HEK293 (cell line): Measurements from ENCODE around the gene MSLN.
A peak's percentile ranks its signal among the peaks of the same experiment; 100 is the strongest.

Source experiments
- BCL11B ChIP-seq: fragments of 450-650 bp; formaldehyde crosslinking; IDR thresholded peaks from 2 replicates; pipeline ENCODE4 v1.5.1; 2016; ENCODE audit warnings: low read depth, missing biosample characterization, missing genetic modification characterization
- HIC1 ChIP-seq: fragments of 450-650 bp; formaldehyde crosslinking; IDR thresholded peaks from 2 replicates; pipeline ENCODE4 v1.5.1; 2016; ENCODE audit warnings: missing biosample characterization, missing genetic modification characterization
- HOXC10 ChIP-seq: sonication (generic); formaldehyde crosslinking; IDR thresholded peaks from 2 replicates; pipeline ENCODE4 v1.8.1; 2023; ENCODE audit warnings: mild to moderate bottlenecking, missing genetic modification reagents
- KLF16 ChIP-seq: fragments of 450-650 bp; formaldehyde crosslinking; IDR thresholded peaks from 2 replicates; pipeline ENCODE4 v1.5.1; 2017; ENCODE audit warnings: missing biosample characterization, missing genetic modification characterization
- MEIS1 ChIP-seq: sonication (generic); formaldehyde crosslinking; IDR thresholded peaks from 2 replicates; pipeline ENCODE4 v1.8.1; 2022; ENCODE audit warnings: missing genetic modification reagents, mild to moderate bottlenecking, borderline replicate concordance
- PRDM2 ChIP-seq: fragments of 450-650 bp; formaldehyde crosslinking; IDR thresholded peaks from 2 replicates; pipeline ENCODE4 v1.5.1; 2016; ENCODE audit warnings: missing biosample characterization, missing genetic modification characterization, borderline replicate concordance
- SP2 ChIP-seq: fragments of 450-650 bp; formaldehyde crosslinking; IDR thresholded peaks from 2 replicates; pipeline ENCODE4 v1.5.1; 2016; ENCODE audit warnings: missing biosample characterization, missing genetic modification characterization
- TCF7L2 ChIP-seq: IDR thresholded peaks from 2 replicates; pipeline ENCODE4 v1.6.1; 2011; ENCODE audit warnings: low read depth, mild to moderate bottlenecking, inconsistent platforms, low read length, moderate library complexity, borderline replicate concordance
- ZNF132 ChIP-seq: fragments of 450-650 bp; formaldehyde crosslinking; IDR thresholded peaks from 2 replicates; pipeline ENCODE4 v1.5.1; 2017; ENCODE audit warnings: missing biosample characterization, missing genetic modification characterization, borderline replicate concordance
- ZNF169 ChIP-seq: fragments of 450-650 bp; formaldehyde crosslinking; IDR thresholded peaks from 2 replicates; pipeline ENCODE4 v1.5.1; 2016; ENCODE audit warnings: missing biosample characterization, missing genetic modification characterization
- ZNF324 ChIP-seq: fragments of 450-650 bp; formaldehyde crosslinking; IDR thresholded peaks from 2 replicates; pipeline ENCODE4 v1.5.1; 2016; ENCODE audit warnings: missing biosample characterization, missing genetic modification characterization
- ZNF449 ChIP-seq: fragments of 450-650 bp; formaldehyde crosslinking; IDR thresholded peaks from 2 replicates; pipeline ENCODE4 v1.5.1; 2017; ENCODE audit warnings: missing biosample characterization, mild to moderate bottlenecking, missing genetic modification characterization, moderate library complexity
- ZNF530 ChIP-seq: fragments of 450-650 bp; formaldehyde crosslinking; IDR thresholded peaks from 2 replicates; pipeline ENCODE4 v1.5.1; 2016; ENCODE audit warnings: low read depth, missing biosample characterization, missing genetic modification characterization
- ZNF560 ChIP-seq: fragments of 450-650 bp; formaldehyde crosslinking; IDR thresholded peaks from 2 replicates; pipeline ENCODE4 v1.5.1; 2017; ENCODE audit warnings: missing biosample characterization, missing genetic modification characterization, borderline replicate concordance
- ZNF600 ChIP-seq: fragments of 450-650 bp; formaldehyde crosslinking; IDR thresholded peaks from 2 replicates; pipeline ENCODE4 v1.5.1; 2016; ENCODE audit warnings: missing biosample characterization, missing genetic modification characterization
- ZNF670 ChIP-seq: fragments of 450-650 bp; formaldehyde crosslinking; IDR thresholded peaks from 2 replicates; pipeline ENCODE4 v1.5.1; 2016; ENCODE audit warnings: missing biosample characterization, missing genetic modification characterization, low read depth
- ZNF768 ChIP-seq: fragments of 450-650 bp; formaldehyde crosslinking; IDR thresholded peaks from 2 replicates; pipeline ENCODE4 v1.5.1; 2018; ENCODE audit warnings: missing biosample characterization, mild to moderate bottlenecking, missing genetic modification characterization
- ZNF837 ChIP-seq: fragments of 450-650 bp; formaldehyde crosslinking; IDR thresholded peaks from 2 replicates; pipeline ENCODE4 v1.5.1; 2016; ENCODE audit warnings: missing biosample characterization, missing genetic modification characterization
- TF ChIP-seq, protein P1 (sequence below): fragments of 450-650 bp; formaldehyde crosslinking; IDR thresholded peaks from 2 replicates; pipeline ENCODE4 v1.5.1; 2016; ENCODE audit warnings: missing biosample characterization, missing genetic modification characterization, low read depth
- TF ChIP-seq, protein P2 (sequence below): fragments of 450-650 bp; formaldehyde crosslinking; IDR thresholded peaks from 2 replicates; pipeline ENCODE4 v1.5.1; 2016; ENCODE audit warnings: missing biosample characterization, missing genetic modification characterization
- TF ChIP-seq, protein P3 (sequence below): fragments of 450-650 bp; IDR thresholded peaks from 2 replicates; pipeline ENCODE4 v1.5.1; 2018; ENCODE audit warnings: missing biosample characterization, mild to moderate bottlenecking, missing genetic modification characterization
- TF ChIP-seq, protein P4 (sequence below): fragments of 450-650 bp; formaldehyde crosslinking; IDR thresholded peaks from 2 replicates; pipeline ENCODE4 v1.5.1; 2017; ENCODE audit warnings: missing biosample characterization, missing genetic modification characterization

Gene MSLN

DNA sequence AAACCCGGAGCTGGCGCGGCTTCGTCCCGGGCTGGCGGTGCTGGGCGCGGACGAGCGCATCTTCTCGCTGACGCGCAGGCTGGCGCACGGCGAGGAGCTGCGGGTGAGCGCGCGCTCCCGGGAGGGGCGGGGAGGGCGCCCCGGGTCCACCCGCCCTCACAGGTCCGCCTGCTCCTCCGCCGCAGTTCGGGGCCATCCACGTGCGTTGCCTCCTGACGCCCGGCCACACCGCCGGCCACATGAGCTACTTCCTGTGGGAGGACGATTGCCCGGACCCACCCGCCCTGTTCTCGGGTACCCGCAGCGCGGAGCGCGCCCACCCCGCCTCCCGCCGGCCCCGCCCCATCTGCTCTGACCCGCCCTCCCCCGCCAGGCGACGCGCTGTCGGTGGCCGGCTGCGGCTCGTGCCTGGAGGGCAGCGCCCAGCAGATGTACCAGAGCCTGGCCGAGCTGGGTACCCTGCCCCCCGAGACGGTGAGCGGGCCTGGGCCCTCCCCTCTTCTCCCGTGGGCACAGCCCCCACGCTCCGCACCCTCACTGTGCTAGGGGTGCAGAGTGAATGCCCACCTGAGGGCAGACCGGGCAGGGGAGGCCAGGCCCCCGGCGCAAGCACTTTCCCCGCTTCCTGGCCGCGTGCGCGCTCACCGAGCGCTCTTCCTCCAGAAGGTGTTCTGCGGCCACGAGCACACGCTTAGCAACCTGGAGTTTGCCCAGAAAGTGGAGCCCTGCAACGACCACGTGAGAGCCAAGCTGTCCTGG lies 32.2 kb upstream of the MSLN start (continued):
- TF ChIP-seq ZNF560 (tag by site-specific recombination), result no peak
- TF ChIP-seq, protein P1, sequence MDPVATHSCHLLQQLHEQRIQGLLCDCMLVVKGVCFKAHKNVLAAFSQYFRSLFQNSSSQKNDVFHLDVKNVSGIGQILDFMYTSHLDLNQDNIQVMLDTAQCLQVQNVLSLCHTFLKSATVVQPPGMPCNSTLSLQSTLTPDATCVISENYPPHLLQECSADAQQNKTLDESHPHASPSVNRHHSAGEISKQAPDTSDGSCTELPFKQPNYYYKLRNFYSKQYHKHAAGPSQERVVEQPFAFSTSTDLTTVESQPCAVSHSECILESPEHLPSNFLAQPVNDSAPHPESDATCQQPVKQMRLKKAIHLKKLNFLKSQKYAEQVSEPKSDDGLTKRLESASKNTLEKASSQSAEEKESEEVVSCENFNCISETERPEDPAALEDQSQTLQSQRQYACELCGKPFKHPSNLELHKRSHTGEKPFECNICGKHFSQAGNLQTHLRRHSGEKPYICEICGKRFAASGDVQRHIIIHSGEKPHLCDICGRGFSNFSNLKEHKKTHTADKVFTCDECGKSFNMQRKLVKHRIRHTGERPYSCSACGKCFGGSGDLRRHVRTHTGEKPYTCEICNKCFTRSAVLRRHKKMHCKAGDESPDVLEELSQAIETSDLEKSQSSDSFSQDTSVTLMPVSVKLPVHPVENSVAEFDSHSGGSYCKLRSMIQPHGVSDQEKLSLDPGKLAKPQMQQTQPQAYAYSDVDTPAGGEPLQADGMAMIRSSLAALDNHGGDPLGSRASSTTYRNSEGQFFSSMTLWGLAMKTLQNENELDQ, result no peak
- TF ChIP-seq, protein P2, sequence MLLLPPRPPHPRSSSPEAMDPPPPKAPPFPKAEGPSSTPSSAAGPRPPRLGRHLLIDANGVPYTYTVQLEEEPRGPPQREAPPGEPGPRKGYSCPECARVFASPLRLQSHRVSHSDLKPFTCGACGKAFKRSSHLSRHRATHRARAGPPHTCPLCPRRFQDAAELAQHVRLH, result no peak
- TF ChIP-seq HOXC10 (CRISPR knock-in tag), result no peak
- no peak for TF ChIP-seq PRDM2
- no peak for TF ChIP-seq ZNF530
- TF ChIP-seq KLF16 (tag by site-specific recombination), result peak; percentile 68
- no peak for TF ChIP-seq ZNF169 (tag by site-specific recombination)
- TF ChIP-seq BCL11B (tag by site-specific recombination), result no peak
- TF ChIP-seq ZNF449 (tag by site-specific recombination), result peak; percentile 65
- TF ChIP-seq, protein P3, sequence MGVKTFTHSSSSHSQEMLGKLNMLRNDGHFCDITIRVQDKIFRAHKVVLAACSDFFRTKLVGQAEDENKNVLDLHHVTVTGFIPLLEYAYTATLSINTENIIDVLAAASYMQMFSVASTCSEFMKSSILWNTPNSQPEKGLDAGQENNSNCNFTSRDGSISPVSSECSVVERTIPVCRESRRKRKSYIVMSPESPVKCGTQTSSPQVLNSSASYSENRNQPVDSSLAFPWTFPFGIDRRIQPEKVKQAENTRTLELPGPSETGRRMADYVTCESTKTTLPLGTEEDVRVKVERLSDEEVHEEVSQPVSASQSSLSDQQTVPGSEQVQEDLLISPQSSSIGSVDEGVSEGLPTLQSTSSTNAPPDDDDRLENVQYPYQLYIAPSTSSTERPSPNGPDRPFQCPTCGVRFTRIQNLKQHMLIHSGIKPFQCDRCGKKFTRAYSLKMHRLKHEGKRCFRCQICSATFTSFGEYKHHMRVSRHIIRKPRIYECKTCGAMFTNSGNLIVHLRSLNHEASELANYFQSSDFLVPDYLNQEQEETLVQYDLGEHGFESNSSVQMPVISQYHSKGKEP (tag by site-specific recombination), result no peak
- TF ChIP-seq, protein P4, sequence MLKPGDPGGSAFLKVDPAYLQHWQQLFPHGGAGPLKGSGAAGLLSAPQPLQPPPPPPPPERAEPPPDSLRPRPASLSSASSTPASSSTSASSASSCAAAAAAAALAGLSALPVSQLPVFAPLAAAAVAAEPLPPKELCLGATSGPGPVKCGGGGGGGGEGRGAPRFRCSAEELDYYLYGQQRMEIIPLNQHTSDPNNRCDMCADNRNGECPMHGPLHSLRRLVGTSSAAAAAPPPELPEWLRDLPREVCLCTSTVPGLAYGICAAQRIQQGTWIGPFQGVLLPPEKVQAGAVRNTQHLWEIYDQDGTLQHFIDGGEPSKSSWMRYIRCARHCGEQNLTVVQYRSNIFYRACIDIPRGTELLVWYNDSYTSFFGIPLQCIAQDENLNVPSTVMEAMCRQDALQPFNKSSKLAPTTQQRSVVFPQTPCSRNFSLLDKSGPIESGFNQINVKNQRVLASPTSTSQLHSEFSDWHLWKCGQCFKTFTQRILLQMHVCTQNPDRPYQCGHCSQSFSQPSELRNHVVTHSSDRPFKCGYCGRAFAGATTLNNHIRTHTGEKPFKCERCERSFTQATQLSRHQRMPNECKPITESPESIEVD, result no peak
- TF ChIP-seq HIC1 (tag by site-specific recombination), result peak; percentile 97
- TF ChIP-seq ZNF600, result peak; percentile 68; the same call in 1 of the 2 replicates
- TF ChIP-seq TCF7L2, result no peak
- no peak for TF ChIP-seq ZNF670 (tag by site-specific recombination)
- no peak for TF ChIP-seq ZNF324 (tag by site-specific recombination)
- no peak for TF ChIP-seq ZNF768 (tag by site-specific recombination)
- no peak for TF ChIP-seq ZNF132 (tag by site-specific recombination)
- no peak for TF ChIP-seq MEIS1 (CRISPR knock-in tag)
- no peak for TF ChIP-seq ZNF837 (tag by site-specific recombination)
- peak; percentile 73 for TF ChIP-seq SP2 (tag by site-specific recombination)
